ENCODE results near the gene ACAP2. TPM values are rescaled to one million over a fixed set of nuclear protein-coding genes. Genes with fewer than 3 reads are reported as not detected.

ACAP2 gene
- polyA plus RNA-seq, 1 donor from 2014 or later, result 88.7 TPM

GRCh38 chr3:195438371-195438770 is 4.4 kb downstream of the ACAP2 start:
- H4K20me1 ChIP-seq (ENCODE audit: insufficient read depth), result no peaks in the 10 kb centered on the region
- H2AFZ ChIP-seq (ENCODE audit: low read depth, low read length), result no peak overlapping the region
- H3K9me3 ChIP-seq (ENCODE audit: low read length), result no peaks in the 10 kb centered on the region
- no peak overlapping the region for H3K27ac ChIP-seq (ENCODE audit: low read length)
- peaks cover 56% of the 10 kb centered on the region for H3K79me2 ChIP-seq (replicated peaks; ENCODE audit: insufficient read depth, low read length)
- H3K9me2 ChIP-seq (ENCODE audit: insufficient read depth, low read length), result no peaks in the 10 kb centered on the region
- H3K4me2 ChIP-seq (ENCODE audit: low read length), result no peak overlapping the region
- H3F3A ChIP-seq (ENCODE audit: insufficient read depth, low read length, poor library complexity, severe bottlenecking), result no peaks in the 10 kb centered on the region
- H3K4me3 ChIP-seq (ENCODE audit: low read length), result no peak overlapping the region
- H3K27me3 ChIP-seq (ENCODE audit: insufficient read depth, low read depth, low read length), result no peaks in the 10 kb centered on the region
- no peak overlapping the region for H3K9ac ChIP-seq (ENCODE audit: low read length)
- H3K36me3 ChIP-seq (ENCODE audit: insufficient read depth, low read length), result no peaks in the 10 kb centered on the region
- no peak for TF ChIP-seq SMC3 (conservative IDR thresholded peaks at IDR 0.05; ENCODE audit: poor library complexity)
- no peak for TF ChIP-seq REST (IDR thresholded peaks at IDR 0.05; ENCODE audit: borderline replicate concordance)
- no peak for TF ChIP-seq EP300 (conservative IDR thresholded peaks at IDR 0.05; ENCODE audit: poor library complexity, severe bottlenecking)
- no peak for TF ChIP-seq CTCF (IDR thresholded peaks at IDR 0.05; ENCODE audit: poor library complexity, severe bottlenecking)
- no peak for TF ChIP-seq POLR2AphosphoS5 (IDR thresholded peaks at IDR 0.05)
- TF ChIP-seq MXI1 (conservative IDR thresholded peaks at IDR 0.05; ENCODE audit: poor library complexity, severe bottlenecking), result no peak
- no peak for TF ChIP-seq EZH2 (IDR thresholded peaks at IDR 0.05; ENCODE audit: borderline replicate concordance, insufficient read depth, low read length, poor library complexity, severe bottlenecking)
- TF ChIP-seq TAF1 (IDR thresholded peaks at IDR 0.05; ENCODE audit: low read depth), result no peak
- no peak for TF ChIP-seq RAD21 (conservative IDR thresholded peaks at IDR 0.05)

GRCh38 chr3:195425849-195426248 is 17.0 kb downstream of the ACAP2 start:
- Histone ChIP-seq H4K20me1 (ENCODE audit: insufficient read depth) (no peaks in the 10 kb centered on the region), H3K36me3 (ENCODE audit: insufficient read depth, low read length) (no peaks in the 10 kb centered on the region), H3F3A (ENCODE audit: insufficient read depth, low read length, poor library complexity, severe bottlenecking) (no peaks in the 10 kb centered on the region), H3K27me3 (ENCODE audit: insufficient read depth, low read depth, low read length) (no peaks in the 10 kb centered on the region), H3K9ac (ENCODE audit: low read length) (no peak overlapping the region), H3K79me2 (replicated peaks; ENCODE audit: insufficient read depth, low read length) (peaks cover 20% of the 10 kb centered on the region), H2AFZ (ENCODE audit: low read depth, low read length) (no peak overlapping the region), H3K4me2 (ENCODE audit: low read length) (no peak overlapping the region), H3K9me3 (ENCODE audit: low read length) (no peaks in the 10 kb centered on the region), H3K27ac (ENCODE audit: low read length) (no peak overlapping the region), H3K4me3 (ENCODE audit: low read length) (no peak overlapping the region), H3K9me2 (ENCODE audit: insufficient read depth, low read length) (no peaks in the 10 kb centered on the region)
- no peak for TF ChIP-seq REST (IDR thresholded peaks at IDR 0.05; ENCODE audit: borderline replicate concordance)
- no peak for TF ChIP-seq POLR2AphosphoS5 (IDR thresholded peaks at IDR 0.05)
- TF ChIP-seq MXI1 (conservative IDR thresholded peaks at IDR 0.05; ENCODE audit: poor library complexity, severe bottlenecking), result no peak
- TF ChIP-seq CTCF (IDR thresholded peaks at IDR 0.05; ENCODE audit: poor library complexity, severe bottlenecking), result no peak
- TF ChIP-seq SMC3 (conservative IDR thresholded peaks at IDR 0.05; ENCODE audit: poor library complexity), result no peak
- TF ChIP-seq RAD21 (conservative IDR thresholded peaks at IDR 0.05), result no peak
- TF ChIP-seq EZH2 (IDR thresholded peaks at IDR 0.05; ENCODE audit: borderline replicate concordance, insufficient read depth, low read length, poor library complexity, severe bottlenecking), result no peak
- TF ChIP-seq EP300 (conservative IDR thresholded peaks at IDR 0.05; ENCODE audit: poor library complexity, severe bottlenecking), result no peak
- no peak for TF ChIP-seq TAF1 (IDR thresholded peaks at IDR 0.05; ENCODE audit: low read depth)
